ENCODE measurements around the gene ACVR1. TPM values are rescaled to one million over a fixed set of nuclear protein-coding genes. Genes with fewer than 3 reads are reported as not detected.
A peak's percentile ranks its signal among the peaks of the same experiment; 100 is the strongest.

ACVR1 gene
- total RNA-seq, 4 donors from 2014 or later = 17.9 to 41.4 (median 29.9) TPM

DNA sequence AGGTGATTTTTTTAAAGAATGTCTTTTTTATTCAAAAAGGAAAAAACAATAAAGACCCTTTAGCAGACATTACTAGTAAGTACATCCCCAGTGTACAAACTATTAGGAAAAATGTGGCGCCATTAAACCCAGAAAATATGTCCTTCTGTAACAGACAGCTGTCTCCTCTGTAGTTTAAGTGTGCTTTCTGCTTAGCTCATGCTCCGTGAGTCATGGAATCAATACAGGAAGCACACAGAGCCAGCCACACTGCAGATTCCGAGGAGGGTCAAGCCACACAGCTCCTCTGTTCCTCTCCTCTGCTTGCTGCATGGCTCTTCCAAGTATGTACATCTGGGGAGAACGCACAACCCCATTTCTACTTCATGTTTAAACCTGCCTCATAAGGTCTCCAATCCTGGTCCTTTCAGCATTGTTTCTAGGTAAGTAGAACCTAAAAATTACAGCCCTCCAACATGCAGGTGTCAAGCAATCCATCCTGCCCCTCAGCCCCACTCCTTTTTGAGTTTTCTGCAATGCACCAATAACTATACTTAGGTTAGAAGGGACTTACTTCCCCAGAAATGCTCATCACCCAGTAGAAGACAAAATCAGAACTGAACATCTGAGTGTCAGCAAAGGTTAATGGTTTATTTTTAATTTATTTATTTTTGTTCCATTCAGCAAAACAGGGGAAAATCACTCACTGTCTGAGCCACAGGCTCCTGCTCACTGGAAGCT is 37.5 kb downstream of the ACVR1 start:
- no peak for TF ChIP-seq EP300 (IDR thresholded peaks at IDR 0.05)
- TF ChIP-seq, protein P1, sequence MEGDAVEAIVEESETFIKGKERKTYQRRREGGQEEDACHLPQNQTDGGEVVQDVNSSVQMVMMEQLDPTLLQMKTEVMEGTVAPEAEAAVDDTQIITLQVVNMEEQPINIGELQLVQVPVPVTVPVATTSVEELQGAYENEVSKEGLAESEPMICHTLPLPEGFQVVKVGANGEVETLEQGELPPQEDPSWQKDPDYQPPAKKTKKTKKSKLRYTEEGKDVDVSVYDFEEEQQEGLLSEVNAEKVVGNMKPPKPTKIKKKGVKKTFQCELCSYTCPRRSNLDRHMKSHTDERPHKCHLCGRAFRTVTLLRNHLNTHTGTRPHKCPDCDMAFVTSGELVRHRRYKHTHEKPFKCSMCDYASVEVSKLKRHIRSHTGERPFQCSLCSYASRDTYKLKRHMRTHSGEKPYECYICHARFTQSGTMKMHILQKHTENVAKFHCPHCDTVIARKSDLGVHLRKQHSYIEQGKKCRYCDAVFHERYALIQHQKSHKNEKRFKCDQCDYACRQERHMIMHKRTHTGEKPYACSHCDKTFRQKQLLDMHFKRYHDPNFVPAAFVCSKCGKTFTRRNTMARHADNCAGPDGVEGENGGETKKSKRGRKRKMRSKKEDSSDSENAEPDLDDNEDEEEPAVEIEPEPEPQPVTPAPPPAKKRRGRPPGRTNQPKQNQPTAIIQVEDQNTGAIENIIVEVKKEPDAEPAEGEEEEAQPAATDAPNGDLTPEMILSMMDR (IDR thresholded peaks at IDR 0.05) = no peak
- TF ChIP-seq POLR2AphosphoS5 (IDR thresholded peaks at IDR 0.05) = no peak
- TF ChIP-seq POLR2A (IDR thresholded peaks at IDR 0.05) = no peak
- Histone ChIP-seq H3K27me3 (no peaks in the 10 kb centered on the region), H3K36me3 (no peaks in the 10 kb centered on the region), H3K9me3 (no peaks in the 10 kb centered on the region), H3K4me3 (peak overlapping the region; percentile 32 to 38), H3K4me1 (peaks cover 0 to 79% (median 17%) of the 10 kb centered on the region in 3 donors), H3K27ac (peak overlapping the region in 3 of 4 donors; percentile 62 to 69 (median 67))
- peak; percentile 76 for ATAC-seq
- 24 to 41% methylated on average over 4 of the region's 4 CpGs for WGBS, 2 donors (ENCODE audit: low coverage in 1 of 2)

DNA sequence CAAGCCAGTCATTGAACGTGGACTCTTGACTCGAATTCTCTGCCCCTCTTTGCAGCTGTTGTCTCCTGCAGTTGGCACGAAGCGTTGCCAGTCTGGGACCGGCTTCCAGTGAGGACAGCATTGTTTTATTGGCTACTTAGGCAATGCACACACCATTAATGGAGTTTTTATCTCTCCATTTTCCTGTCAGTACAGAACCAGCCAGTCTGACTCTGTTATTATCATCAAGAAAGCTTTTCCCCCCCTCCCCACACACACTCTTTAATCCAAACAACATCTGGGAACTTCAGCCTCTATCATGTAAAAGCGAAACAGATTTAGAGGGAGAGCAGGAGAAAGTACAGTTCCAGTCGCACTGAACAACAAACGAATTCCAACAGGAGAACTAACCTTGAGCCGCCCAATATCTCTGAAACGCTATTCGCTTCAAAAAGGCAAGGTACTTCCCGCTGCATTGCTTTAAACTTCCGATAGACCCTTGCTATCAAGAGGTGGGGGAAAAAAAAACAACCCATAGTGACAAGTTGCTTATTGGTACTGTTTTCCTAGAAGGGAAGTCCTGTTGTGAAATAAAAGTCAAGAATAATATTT is 38.2 kb downstream of the ACVR1 start:
- Histone ChIP-seq H3K4me1 (peaks cover 0 to 72% (median 17%) of the 10 kb centered on the region in 3 donors), H3K27me3 (no peaks in the 10 kb centered on the region), H3K27ac (peak overlapping the region in 3 of 4 donors; percentile 62 to 69 (median 67)), H3K4me3 (peak overlapping the region; percentile 32 to 38), H3K9me3 (no peaks in the 10 kb centered on the region), H3K36me3 (no peaks in the 10 kb centered on the region)
- ATAC-seq = no peak
- WGBS, 2 donors (ENCODE audit: low coverage in 1 of 2) = 22 to 44% methylated on average over 12 of the region's 13 CpGs
- TF ChIP-seq, protein P1 (IDR thresholded peaks at IDR 0.05) = no peak
- TF ChIP-seq POLR2A (IDR thresholded peaks at IDR 0.05) (no peak), EP300 (IDR thresholded peaks at IDR 0.05) (no peak), POLR2AphosphoS5 (IDR thresholded peaks at IDR 0.05) (no peak)

DNA sequence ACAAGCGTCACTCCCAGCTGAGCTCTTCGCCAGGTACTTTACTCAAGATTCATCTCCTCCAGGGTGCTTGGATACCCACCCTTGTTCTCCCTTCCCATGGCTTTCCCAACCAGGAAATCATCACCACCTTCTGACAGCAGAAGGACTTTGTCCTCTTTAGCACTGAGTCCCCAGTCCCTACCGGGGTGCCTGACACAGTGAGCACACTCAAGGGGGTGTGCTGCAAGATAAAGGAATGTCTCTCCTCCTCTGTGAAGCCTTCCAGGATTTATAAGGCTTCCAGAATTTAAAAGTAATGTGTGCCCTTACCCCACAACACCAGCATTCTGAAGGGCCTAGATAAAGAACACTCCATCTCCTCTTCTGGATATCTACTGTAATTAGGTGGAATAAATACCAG is 39.6 kb downstream of the ACVR1 start:
- Histone ChIP-seq H3K27ac (no peak overlapping the region), H3K27me3 (no peaks in the 10 kb centered on the region), H3K4me1 (peaks cover under 1 to 67% (median 17%) of the 10 kb centered on the region in 3 donors), H3K4me3 (no peak overlapping the region), H3K9me3 (no peaks in the 10 kb centered on the region), H3K36me3 (no peaks in the 10 kb centered on the region)
- 85 to 91% methylated on average over 3 of the region's 3 CpGs for WGBS, 2 donors (ENCODE audit: low coverage in 1 of 2)
- ATAC-seq = no peak
- TF ChIP-seq POLR2AphosphoS5 (IDR thresholded peaks at IDR 0.05) (no peak), EP300 (IDR thresholded peaks at IDR 0.05) (no peak), POLR2A (IDR thresholded peaks at IDR 0.05) (no peak)
- TF ChIP-seq, protein P1 (IDR thresholded peaks at IDR 0.05) = no peak

DNA sequence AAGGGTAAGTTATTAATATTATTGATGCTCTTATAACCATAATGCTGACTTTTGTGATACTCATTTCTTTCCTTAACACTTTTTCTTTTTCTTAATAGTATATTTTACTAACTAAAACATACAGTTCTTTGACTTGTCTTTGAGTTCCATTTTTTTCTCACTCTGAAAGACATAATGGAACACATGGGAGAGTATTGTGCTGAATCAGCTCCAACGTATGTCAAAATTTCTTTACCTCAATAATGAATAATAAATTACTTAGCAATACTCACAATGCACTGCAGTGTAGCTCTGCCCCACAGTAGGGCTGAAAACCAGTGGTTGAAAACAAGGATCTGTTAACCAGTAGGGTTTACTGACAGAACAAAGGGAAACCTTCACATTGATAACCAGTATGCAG is 40.7 kb downstream of the ACVR1 start:
- no peak for ATAC-seq
- Histone ChIP-seq H3K27ac (no peak overlapping the region), H3K4me3 (no peak overlapping the region), H3K27me3 (no peaks in the 10 kb centered on the region), H3K9me3 (no peaks in the 10 kb centered on the region), H3K4me1 (peaks cover 11 to 67% (median 17%) of the 10 kb centered on the region in 3 donors), H3K36me3 (no peaks in the 10 kb centered on the region)
- WGBS, 2 donors (ENCODE audit: low coverage in 1 of 2) = 91 to 100% methylated on average over 1 of the region's 1 CpG
- TF ChIP-seq POLR2AphosphoS5 (IDR thresholded peaks at IDR 0.05) = no peak
- TF ChIP-seq EP300 (IDR thresholded peaks at IDR 0.05) = no peak
- no peak for TF ChIP-seq POLR2A (IDR thresholded peaks at IDR 0.05)
- TF ChIP-seq, protein P1 (IDR thresholded peaks at IDR 0.05) = no peak
